ENCODE results near the gene NODAL. TPM values are rescaled to one million over a fixed set of nuclear protein-coding genes. Genes with fewer than 3 reads are reported as not detected.
A peak's percentile ranks its signal among the peaks of the same experiment; 100 is the strongest.

NODAL gene
- total RNA-seq, 1 donor from 2014 or later = not detected

DNA sequence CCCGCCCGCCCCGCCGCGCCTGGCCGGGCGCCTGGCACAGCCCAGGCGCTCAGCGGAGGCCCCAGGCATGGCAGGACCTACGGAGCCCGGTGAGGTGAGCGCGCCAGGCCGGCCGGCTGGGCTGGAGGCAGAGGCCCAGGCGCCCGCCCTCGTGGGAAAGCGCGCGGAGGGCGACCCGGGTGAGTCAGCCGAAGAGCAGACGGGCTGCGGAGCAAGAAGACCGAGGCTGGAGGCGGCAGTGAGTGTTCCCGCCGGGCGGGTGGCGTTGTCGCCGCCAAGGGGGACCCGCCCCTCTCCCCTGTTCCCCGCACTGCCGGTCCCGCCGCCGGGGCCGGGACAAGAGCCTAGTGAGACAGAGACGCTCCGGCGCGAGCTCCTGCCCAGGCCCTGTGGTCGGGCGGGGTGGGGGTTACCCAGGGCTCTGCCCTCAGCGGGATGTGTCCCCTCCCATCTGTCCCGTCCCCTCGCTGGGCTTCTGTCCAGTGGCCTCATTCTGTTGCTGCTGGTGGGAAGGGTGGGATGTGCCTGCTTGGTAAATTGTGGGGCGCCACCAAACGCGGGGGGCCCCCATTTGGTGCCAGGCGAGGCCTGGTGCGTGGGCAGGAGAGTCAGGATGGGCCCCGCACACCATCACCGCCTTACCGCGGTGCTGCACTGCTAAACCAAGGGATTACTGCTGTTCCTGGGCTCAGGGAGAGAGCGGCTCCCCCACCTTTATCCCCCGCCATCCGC, 17.0 kb upstream of the NODAL start:
- no peaks in the 10 kb centered on the region for H3K36me3 Mint-ChIP-seq (ENCODE audit: low read depth)
- H3K4me3 Mint-ChIP-seq = peak overlapping the region; percentile 62
- ChIA-PET CTCF (interaction anchor here (0.9 to 1.0 kb wide), 2 partner anchors 38 to 82 kb away, joined by 3 to 4 read pairs; no protein-coding TSS in a partner anchor), POLR2A (interaction anchor here (0.6 kb wide), 1 partner anchor 787 kb away, joined by 3 read pairs; no protein-coding TSS in a partner anchor)
- no peak overlapping the region for H3K27ac Mint-ChIP-seq
- H3K27me3 Mint-ChIP-seq = peaks cover 30% of the 10 kb centered on the region
- H3K4me1 Mint-ChIP-seq = peaks cover 19% of the 10 kb centered on the region
- ATAC-seq (ENCODE audit: low read depth) (peak; percentile 64), DNase-seq (no peak)
- intact Hi-C loops (cut with micrococcal nuclease) = no loop called here
- H3K9me3 Mint-ChIP-seq = no peaks in the 10 kb centered on the region
- no peak for TF ChIP-seq CTCF (IDR thresholded peaks at IDR 0.05)

GRCh38 chr10:70457759-70458305, 16.4 kb upstream of the NODAL start:
- no peaks in the 10 kb centered on the region for H3K9me3 Mint-ChIP-seq
- H3K27ac Mint-ChIP-seq = no peak overlapping the region
- ChIA-PET POLR2A (no interaction called here), CTCF (no interaction called here)
- H3K27me3 Mint-ChIP-seq = peaks cover 30% of the 10 kb centered on the region
- H3K36me3 Mint-ChIP-seq (ENCODE audit: low read depth) = no peaks in the 10 kb centered on the region
- intact Hi-C loops (cut with micrococcal nuclease) = no loop called here
- ATAC-seq (ENCODE audit: low read depth) (no peak), DNase-seq (no peak)
- H3K4me1 Mint-ChIP-seq = peaks cover 19% of the 10 kb centered on the region
- no peak for TF ChIP-seq CTCF (IDR thresholded peaks at IDR 0.05)
- no peak overlapping the region for H3K4me3 Mint-ChIP-seq

GRCh38 chr10:70456164-70456563, 14.7 kb upstream of the NODAL start:
- H3K9me3 Mint-ChIP-seq = no peaks in the 10 kb centered on the region
- ATAC-seq (ENCODE audit: low read depth) (no peak), DNase-seq (no peak)
- H3K27ac Mint-ChIP-seq = no peak overlapping the region
- H3K27me3 Mint-ChIP-seq = peaks cover 28% of the 10 kb centered on the region
- peaks cover 16% of the 10 kb centered on the region for H3K4me1 Mint-ChIP-seq
- intact Hi-C loops (cut with micrococcal nuclease) = no loop called here
- no peak for TF ChIP-seq CTCF (IDR thresholded peaks at IDR 0.05)
- H3K36me3 Mint-ChIP-seq (ENCODE audit: low read depth) = no peaks in the 10 kb centered on the region
- ChIA-PET CTCF (no interaction called here), POLR2A (interaction anchor here (0.6 kb wide), 1 partner anchor 249 kb away, joined by 4 read pairs; no protein-coding TSS in a partner anchor)
- no peak overlapping the region for H3K4me3 Mint-ChIP-seq

- peaks cover 26% of the 10 kb centered on the region for H3K27me3 Mint-ChIP-seq
- ChIA-PET POLR2A (no interaction called here), CTCF (no interaction called here)
- H3K4me1 Mint-ChIP-seq = peaks cover 16% of the 10 kb centered on the region
- H3K27ac Mint-ChIP-seq = no peak overlapping the region
- H3K9me3 Mint-ChIP-seq = no peaks in the 10 kb centered on the region
- H3K4me3 Mint-ChIP-seq = no peak overlapping the region
- no peak for DNase-seq
- no peak for ATAC-seq (ENCODE audit: low read depth)
- intact Hi-C loops (cut with micrococcal nuclease) = no loop called here
- no peak for TF ChIP-seq CTCF (IDR thresholded peaks at IDR 0.05)
- H3K36me3 Mint-ChIP-seq (ENCODE audit: low read depth) = no peaks in the 10 kb centered on the region
Measured at GRCh38 chr10:70455213-70455630, 13.7 kb upstream of the NODAL start.

- no peak for TF ChIP-seq CTCF (IDR thresholded peaks at IDR 0.05)
- CTCF ChIA-PET = interaction anchor here (1.3 kb wide), 1 partner anchor 11 kb away, joined by 3 read pairs; no protein-coding TSS in a partner anchor
- ATAC-seq (ENCODE audit: low read depth) (no peak), DNase-seq (no peak)
- H3K4me3 Mint-ChIP-seq = no peak overlapping the region
- no peaks in the 10 kb centered on the region for H3K9me3 Mint-ChIP-seq
- no peak overlapping the region for H3K27ac Mint-ChIP-seq
- no peaks in the 10 kb centered on the region for H3K36me3 Mint-ChIP-seq (ENCODE audit: low read depth)
- H3K4me1 Mint-ChIP-seq = no peaks in the 10 kb centered on the region
- POLR2A ChIA-PET = no interaction called here
- intact Hi-C loops (cut with micrococcal nuclease) = no loop called here
- peaks cover 13% of the 10 kb centered on the region for H3K27me3 Mint-ChIP-seq
Measured at GRCh38 chr10:70448236-70448635, 6.8 kb upstream of the NODAL start.

Measured in activated B cell treated with CpG ODN at 0.5 μM for 24 hours (primary cell).